Vagina (tissue), 2 donors: Measurements from ENCODE around the gene VASN. TPM values are rescaled to one million over a fixed set of nuclear protein-coding genes. Genes with fewer than 3 reads are reported as not detected.

Source experiments
- DNase-seq, 2 donors: peaks; one replicate each; pipeline ENCODE4 v3.0.0-alpha.2; 2017; ENCODE audit errors: extremely low spot score in 2 of 2
- H3K27ac ChIP-seq: fragments of 200-600 bp; sonication (generic); one replicate; pipeline ENCODE4 v1.5.1; 2019
- H3K27me3 ChIP-seq: fragments of 200-600 bp; sonication (generic); one replicate; pipeline ENCODE4 v1.5.1; 2019
- H3K36me3 ChIP-seq, 2 donors: fragments of 200-600 bp; sonication (generic); one replicate each; pipeline ENCODE4 v1.5.1; 2017 to 2019
- H3K4me1 ChIP-seq: fragments of 200-600 bp; sonication (generic); one replicate; pipeline ENCODE4 v1.5.1; 2019
- H3K4me3 ChIP-seq, 2 donors: fragments of 200-600 bp; sonication (generic); 1 replicate in 1 of 2; 2 replicates in 1 of 2; pipeline ENCODE4 v1.5.1; 2016 to 2019
- H3K9me3 ChIP-seq: fragments of 200-600 bp; sonication (generic); one replicate; pipeline ENCODE4 v1.5.1; 2019
- CTCF ChIP-seq, 3 experiments: fragments of 450-650 bp in 2 of 3; fragments of 200-600 bp in 1 of 3; sonication (generic) in 1 of 3; IDR thresholded peaks; one replicate each; pipeline ENCODE4 v1.5.1; 2017 to 2019; ENCODE audit warnings: antibody characterized with exemption in 3 of 3, mild to moderate bottlenecking in 2 of 3, moderate library complexity in 2 of 3
- POLR2A ChIP-seq, 2 donors: fragments of 450-650 bp; IDR thresholded peaks; one replicate each; pipeline ENCODE4 v1.6.1; 2017; ENCODE audit warnings: antibody characterized with exemption in 2 of 2, mild to moderate bottlenecking in 2 of 2, moderate library complexity in 2 of 2
- POLR2AphosphoS5 ChIP-seq, 2 donors: sonication (generic); formaldehyde crosslinking; IDR thresholded peaks; one replicate each; pipeline ENCODE4 v1.9.0; 2017; ENCODE audit warnings: antibody characterized with exemption in 2 of 2, mild to moderate bottlenecking in 2 of 2, low read depth in 1 of 2; ENCODE audit not compliant: insufficient read depth in 1 of 2
- intact Hi-C: fragments of 100-400 bp; cut with DNase I; formaldehyde crosslinking; loops from one replicate; pipeline ENCODE4 v1.15.1; 2023
- total RNA-seq: library from RNA; depleted of rRNA; stranded (reverse); fragments of >200 nt; gene quantifications from one replicate; pipeline ENCODE4 v1.2.3, GENCODE V29; 2016

The VASN gene
- total RNA-seq, 1 donor from 2014 or later: 37.6 TPM

- DNase-seq: no peak
- no peaks in the 10 kb centered on the region for H3K9me3 ChIP-seq
- peaks cover 65% of the 10 kb centered on the region for H3K4me1 ChIP-seq
- H3K27me3 ChIP-seq: no peaks in the 10 kb centered on the region
- H3K4me3 ChIP-seq: no peak overlapping the region
- H3K36me3 ChIP-seq: peaks cover 0 to 28% of the 10 kb centered on the region in 2 donors
- intact Hi-C loops: no loop called here
- TF ChIP-seq POLR2AphosphoS5 (IDR thresholded peaks at IDR 0.05; ENCODE audit: insufficient read depth in 1 of 2, low read depth in 1 of 2): no peak
- TF ChIP-seq CTCF (IDR thresholded peaks at IDR 0.05): no peak
- TF ChIP-seq POLR2A (IDR thresholded peaks at IDR 0.05): no peak
- peak overlapping the region; percentile 91 for H3K27ac ChIP-seq
Observed at GRCh38 chr16:4378999-4379690, 7.5 kb downstream of the VASN start.

- H3K27ac ChIP-seq: peak overlapping the region; percentile 35
- intact Hi-C loops: no loop called here
- DNase-seq: no peak
- peaks cover 65% of the 10 kb centered on the region for H3K4me1 ChIP-seq
- no peak overlapping the region for H3K4me3 ChIP-seq
- H3K36me3 ChIP-seq: peaks cover 0 to 29% of the 10 kb centered on the region in 2 donors
- no peaks in the 10 kb centered on the region for H3K27me3 ChIP-seq
- TF ChIP-seq POLR2AphosphoS5 (IDR thresholded peaks at IDR 0.05; ENCODE audit: insufficient read depth in 1 of 2, low read depth in 1 of 2): no peak
- TF ChIP-seq CTCF (IDR thresholded peaks at IDR 0.05): no peak
- TF ChIP-seq POLR2A (IDR thresholded peaks at IDR 0.05): no peak
- no peaks in the 10 kb centered on the region for H3K9me3 ChIP-seq
Observed at GRCh38 chr16:4380119-4381063, 8.7 kb downstream of the VASN start.

- no peak overlapping the region for H3K4me3 ChIP-seq
- no peak for DNase-seq
- H3K4me1 ChIP-seq: peaks cover 65% of the 10 kb centered on the region
- intact Hi-C loops: no loop called here
- no peaks in the 10 kb centered on the region for H3K9me3 ChIP-seq
- no peak overlapping the region for H3K27ac ChIP-seq
- no peaks in the 10 kb centered on the region for H3K27me3 ChIP-seq
- TF ChIP-seq POLR2AphosphoS5 (IDR thresholded peaks at IDR 0.05; ENCODE audit: insufficient read depth in 1 of 2, low read depth in 1 of 2) (no peak), CTCF (IDR thresholded peaks at IDR 0.05) (no peak), POLR2A (IDR thresholded peaks at IDR 0.05) (no peak)
- H3K36me3 ChIP-seq: peaks cover 0 to 32% of the 10 kb centered on the region in 2 donors
Observed at GRCh38 chr16:4381072-4381934, 9.7 kb downstream of the VASN start.

GRCh38 chr16:4381935-4382794 is 10.5 kb downstream of the VASN start:
- Histone ChIP-seq H3K4me3 (no peak overlapping the region), H3K4me1 (peaks cover 65% of the 10 kb centered on the region), H3K27me3 (no peaks in the 10 kb centered on the region), H3K9me3 (no peaks in the 10 kb centered on the region), H3K27ac (peak overlapping the region; percentile 20), H3K36me3 (peaks cover 0 to 32% of the 10 kb centered on the region in 2 donors)
- intact Hi-C loops: no loop called here
- TF ChIP-seq POLR2A (IDR thresholded peaks at IDR 0.05) (no peak), CTCF (IDR thresholded peaks at IDR 0.05) (no peak), POLR2AphosphoS5 (IDR thresholded peaks at IDR 0.05; ENCODE audit: insufficient read depth in 1 of 2, low read depth in 1 of 2) (no peak)
- DNase-seq: no peak
